Body of pancreas (tissue), 4 donors: Measurements from ENCODE around the gene PPP1R7. TPM values are rescaled to one million over a fixed set of nuclear protein-coding genes. Genes with fewer than 3 reads are reported as not detected.

Experiments
- ATAC-seq: fragments of 150-250 bp; one replicate; pipeline ENCODE4 v1.9.1; 2016
- DNase-seq, 4 donors: peaks; one replicate each; pipeline ENCODE4 v3.0.0-alpha.2; 2019
- H3K27ac ChIP-seq, 4 donors: fragments of 200-600 bp; sonication (generic); 1 replicate in 3 of 4; 2 replicates in 1 of 4; pipeline versions ENCODE4 v1.5.1 to v1.6.1; 2016 to 2019; ENCODE audit warnings: mild to moderate bottlenecking in 1 of 4, mixed read lengths in 1 of 4, moderate library complexity in 1 of 4
- H3K27me3 ChIP-seq, 2 donors: fragments of 200-600 bp; sonication (generic); one replicate each; pipeline ENCODE4 v1.6.0; 2016; ENCODE audit warnings: mild to moderate bottlenecking in 1 of 2
- H3K36me3 ChIP-seq, 2 donors: fragments of 200-600 bp; sonication (generic); replicated peaks in 1 of 2; 2 replicates each; pipeline ENCODE4 v1.5.1; 2016; ENCODE audit warnings: low read depth in 2 of 2; ENCODE audit not compliant: insufficient read depth in 1 of 2
- H3K4me1 ChIP-seq: fragments of 200-600 bp; sonication (generic); one replicate; pipeline ENCODE4 v1.6.0; 2016
- H3K4me3 ChIP-seq, 2 donors: fragments of 200-600 bp; sonication (generic); 1 replicate in 1 of 2; 2 replicates in 1 of 2; pipeline ENCODE4 v1.5.1; 2016 to 2019
- H3K9me3 ChIP-seq, 3 donors: fragments of 200-600 bp; sonication (generic); 1 replicate in 2 of 3; 2 replicates in 1 of 3; pipeline ENCODE4 v1.5.1; 2016
- CTCF ChIP-seq, 7 experiments: fragments of 450-650 bp in 4 of 7; fragments of 200-600 bp in 3 of 7; sonication (generic) in 3 of 7; IDR thresholded peaks; one replicate each; pipeline ENCODE4 v1.5.1; 2016 to 2019; ENCODE audit warnings: antibody characterized with exemption in 7 of 7
- POLR2A ChIP-seq, 3 donors: fragments of 450-650 bp; IDR thresholded peaks; one replicate each; pipeline ENCODE4 v1.6.1; 2016; ENCODE audit warnings: antibody characterized with exemption in 3 of 3, mild to moderate bottlenecking in 2 of 3
- WGBS, 2 donors: methylation state at CpG; one replicate each; pipeline ENCODE4 v1.1.5; 2017; 5-methylcytosine and 5-hydroxymethylcytosine counted together
- intact Hi-C: fragments of 100-400 bp; cut with DNase I; formaldehyde crosslinking; loops from one replicate; pipeline ENCODE4 v1.15.1; 2023
- total RNA-seq, 2 donors: library from RNA; depleted of rRNA; stranded (reverse); fragments of >200 nt; gene quantifications; one replicate each; pipeline ENCODE4 v1.1.0, GENCODE V29; 2016

The PPP1R7 gene
- total RNA-seq, 2 donors from 2014 or later, result 27.0 to 99.4 TPM

- no peak for ATAC-seq
- peaks cover 14% of the 10 kb centered on the region for H3K4me1 ChIP-seq
- TF ChIP-seq CTCF (IDR thresholded peaks at IDR 0.05) (no peak), POLR2A (IDR thresholded peaks at IDR 0.05) (no peak)
- DNase-seq, result no peak
- no peaks in the 10 kb centered on the region for H3K36me3 ChIP-seq
- intact Hi-C loops, result no loop called here
- H3K27me3 ChIP-seq, result no peaks in the 10 kb centered on the region
- WGBS, 2 donors, result 64 to 75% methylated on average over 10 of the region's 10 CpGs
- no peak overlapping the region for H3K4me3 ChIP-seq
- H3K27ac ChIP-seq, result no peak overlapping the region
- no peaks in the 10 kb centered on the region for H3K9me3 ChIP-seq
Observed at GRCh38 chr2:241214209-241214608, 63.9 kb downstream of the PPP1R7 start.

GRCh38 chr2:241214766-241215165 lies 64.5 kb downstream of the PPP1R7 start:
- H3K36me3 ChIP-seq, result no peaks in the 10 kb centered on the region
- no peak overlapping the region for H3K27ac ChIP-seq
- no peak for TF ChIP-seq CTCF (IDR thresholded peaks at IDR 0.05)
- TF ChIP-seq POLR2A (IDR thresholded peaks at IDR 0.05), result no peak
- intact Hi-C loops, result no loop called here
- DNase-seq (no peak), ATAC-seq (no peak)
- no peaks in the 10 kb centered on the region for H3K27me3 ChIP-seq
- H3K4me3 ChIP-seq, result no peak overlapping the region
- H3K9me3 ChIP-seq, result no peaks in the 10 kb centered on the region
- WGBS, 2 donors, result 73 to 88% methylated on average over 2 to 12 of the region's 12 CpGs
- H3K4me1 ChIP-seq, result peaks cover 17% of the 10 kb centered on the region

GRCh38 chr2:241215421-241215820 lies 65.2 kb downstream of the PPP1R7 start:
- Histone ChIP-seq H3K4me3 (no peak overlapping the region), H3K4me1 (peaks cover 17% of the 10 kb centered on the region), H3K36me3 (no peaks in the 10 kb centered on the region), H3K9me3 (no peaks in the 10 kb centered on the region), H3K27ac (no peak overlapping the region), H3K27me3 (no peaks in the 10 kb centered on the region)
- DNase-seq, result no peak
- ATAC-seq, result no peak
- TF ChIP-seq POLR2A (IDR thresholded peaks at IDR 0.05) (no peak), CTCF (IDR thresholded peaks at IDR 0.05) (no peak)
- intact Hi-C loops, result no loop called here
- WGBS, 2 donors, result 54 to 57% methylated on average over 4 to 9 of the region's 9 CpGs

- no peak overlapping the region for H3K4me3 ChIP-seq
- peaks cover 17% of the 10 kb centered on the region for H3K4me1 ChIP-seq
- H3K27me3 ChIP-seq, result no peaks in the 10 kb centered on the region
- ATAC-seq (no peak), DNase-seq (no peak)
- no peaks in the 10 kb centered on the region for H3K36me3 ChIP-seq
- H3K9me3 ChIP-seq, result no peaks in the 10 kb centered on the region
- no peak overlapping the region for H3K27ac ChIP-seq
- no peak for TF ChIP-seq CTCF (IDR thresholded peaks at IDR 0.05)
- no peak for TF ChIP-seq POLR2A (IDR thresholded peaks at IDR 0.05)
- WGBS, 2 donors, result 45 to 68% methylated on average over 9 to 13 of the region's 14 CpGs
- intact Hi-C loops, result no loop called here
Observed at GRCh38 chr2:241216211-241216761, 66.0 kb downstream of the PPP1R7 start.
